Ovary (tissue), 3 donors: Measurements from ENCODE around the gene TAPT1.

ENCODE experiments used
- CTCF ChIP-seq, 3 donors: fragments of 450-650 bp in 2 of 3; fragments of 200-600 bp in 1 of 3; IDR thresholded peaks; one replicate each; pipeline versions ENCODE4 v1.5.1 to v1.8.0; 2016 to 2022; ENCODE audit warnings: antibody characterized with exemption in 3 of 3, mild to moderate bottlenecking in 1 of 3
- EP300 ChIP-seq: sonication (generic); formaldehyde crosslinking; IDR thresholded peaks from one replicate; pipeline ENCODE4 v1.6.1; 2017; ENCODE audit warnings: antibody characterized with exemption
- POLR2A ChIP-seq: fragments of 450-650 bp; IDR thresholded peaks from one replicate; pipeline ENCODE4 v1.6.1; 2017; ENCODE audit warnings: antibody characterized with exemption, mild to moderate bottlenecking, moderate library complexity
- donor health status: DM: no; HTN: no; CAD: no.

DNA sequence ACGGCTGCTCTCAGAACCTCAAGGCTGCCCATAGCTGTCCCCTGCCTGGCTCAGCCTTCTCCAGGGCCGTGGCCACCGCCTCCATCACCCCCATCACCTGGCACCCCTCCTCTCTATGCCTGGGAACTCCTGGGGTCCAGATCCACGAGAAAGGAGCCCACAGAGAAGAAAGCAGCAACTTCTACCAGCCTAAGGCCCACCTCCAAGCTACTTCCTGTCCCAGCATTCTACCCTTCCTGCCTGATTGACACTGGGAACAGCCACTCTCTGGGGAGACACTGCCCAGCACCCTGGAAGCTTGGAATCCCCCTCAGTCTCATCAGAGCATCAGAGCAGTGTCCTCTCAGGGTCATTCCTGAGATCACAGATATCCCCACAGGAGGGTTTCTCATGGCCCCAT lies 105.6 kb downstream of the TAPT1 start:
- TF ChIP-seq CTCF (IDR thresholded peaks at IDR 0.05) (no peak), EP300 (no peak), POLR2A (no peak)
